Lower leg skin (tissue), 4 donors: ENCODE results near the gene PRPF4. TPM values are rescaled to one million over a fixed set of nuclear protein-coding genes. Genes with fewer than 3 reads are reported as not detected.

Experiments used
- DNase-seq, 2 donors: peaks; one replicate each; pipeline ENCODE4 v3.0.0-alpha.2; 2019; ENCODE audit warnings: low spot score in 2 of 2
- H3K4me3 ChIP-seq: fragments of 200-600 bp; sonication (generic); 2 replicates; pipeline ENCODE4 v1.5.1; 2017; ENCODE audit warnings: mild to moderate bottlenecking, low read depth; ENCODE audit not compliant: poor library complexity, severe bottlenecking
- CTCF ChIP-seq, 3 donors: fragments of 450-650 bp; IDR thresholded peaks; one replicate each; pipeline ENCODE4 v1.5.1; 2016; ENCODE audit warnings: antibody characterized with exemption in 3 of 3, mild to moderate bottlenecking in 3 of 3, moderate library complexity in 2 of 3
- POLR2A ChIP-seq, 2 donors: fragments of 450-650 bp; IDR thresholded peaks; one replicate each; pipeline ENCODE4 v1.6.1; 2016 to 2017; ENCODE audit warnings: antibody characterized with exemption in 2 of 2, mild to moderate bottlenecking in 1 of 2, moderate library complexity in 1 of 2
- WGBS, 2 donors: methylation state at CpG; one replicate each; pipeline ENCODE4 v1.1.5; 2018; 5-methylcytosine and 5-hydroxymethylcytosine counted together
- intact Hi-C: fragments of 100-400 bp; cut with DNase I; formaldehyde crosslinking; loops from one replicate; pipeline ENCODE4 v1.15.0; 2023; ENCODE audit warnings: low total_unique reads
- total RNA-seq, 4 donors: library from RNA; depleted of rRNA; stranded (reverse); fragments of >200 nt; gene quantifications; one replicate each; pipeline ENCODE4 v1.1.0, GENCODE V29; 2016

PRPF4 gene
- total RNA-seq, 4 donors from 2014 or later: 15.6 to 20.2 (median 16.8) TPM

- no peak for TF ChIP-seq POLR2A (IDR thresholded peaks at IDR 0.05)
- TF ChIP-seq CTCF (IDR thresholded peaks at IDR 0.05): no peak
- intact Hi-C loops: no loop called here
- H3K4me3 ChIP-seq: no peak overlapping the region
- WGBS, 2 donors: 91 to 94% methylated on average over 2 of the region's 2 CpGs
- DNase-seq: no peak
Observed at GRCh38 chr9:113269871-113270270, 5.6 kb upstream of the PRPF4 start.

DNA sequence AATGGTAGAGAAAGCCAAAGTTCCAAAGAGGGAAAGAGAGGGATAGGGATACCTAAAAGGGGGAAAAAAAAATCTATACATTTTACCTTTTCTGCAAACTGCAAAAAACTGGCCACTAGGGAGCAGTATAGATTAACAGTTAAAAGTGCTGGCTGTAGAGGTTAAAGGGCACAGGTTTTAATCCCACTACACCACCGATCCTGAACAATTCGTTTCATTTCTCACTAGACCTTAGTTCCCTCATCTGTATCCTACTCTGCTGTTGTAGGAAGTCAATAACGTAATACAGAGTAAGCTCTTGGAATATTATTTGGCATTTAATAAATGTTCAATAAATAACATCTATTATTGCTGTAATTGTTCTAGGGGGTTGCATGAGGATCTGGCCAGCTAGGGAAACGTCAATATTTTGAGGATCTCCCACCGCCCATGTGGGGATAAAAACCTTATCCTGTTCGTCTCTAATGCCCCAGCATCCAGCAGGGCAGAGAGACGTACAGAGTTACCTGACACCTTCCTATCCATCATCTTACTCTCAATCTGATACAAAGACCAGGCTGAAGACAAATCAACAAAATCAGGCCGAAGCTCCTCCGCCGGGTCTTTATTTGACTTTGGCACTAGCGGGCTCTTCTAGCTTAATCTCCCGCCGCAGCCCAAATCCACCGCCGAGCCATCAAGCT is 843 bp upstream of the PRPF4 start:
- no peak for DNase-seq
- 0 to 1% methylated on average over 15 of the region's 15 CpGs for WGBS, 2 donors
- TF ChIP-seq POLR2A (IDR thresholded peaks at IDR 0.05): no peak
- no peak for TF ChIP-seq CTCF (IDR thresholded peaks at IDR 0.05)
- H3K4me3 ChIP-seq: peak overlapping the region; percentile 62
- intact Hi-C loops: no loop called here

GRCh38 chr9:113278840-113279239 is 3.4 kb downstream of the PRPF4 start:
- 78 to 82% methylated on average over 4 of the region's 4 CpGs for WGBS, 2 donors
- intact Hi-C loops: no loop called here
- no peak overlapping the region for H3K4me3 ChIP-seq
- TF ChIP-seq POLR2A (IDR thresholded peaks at IDR 0.05): no peak
- no peak for TF ChIP-seq CTCF (IDR thresholded peaks at IDR 0.05)
- no peak for DNase-seq

DNA sequence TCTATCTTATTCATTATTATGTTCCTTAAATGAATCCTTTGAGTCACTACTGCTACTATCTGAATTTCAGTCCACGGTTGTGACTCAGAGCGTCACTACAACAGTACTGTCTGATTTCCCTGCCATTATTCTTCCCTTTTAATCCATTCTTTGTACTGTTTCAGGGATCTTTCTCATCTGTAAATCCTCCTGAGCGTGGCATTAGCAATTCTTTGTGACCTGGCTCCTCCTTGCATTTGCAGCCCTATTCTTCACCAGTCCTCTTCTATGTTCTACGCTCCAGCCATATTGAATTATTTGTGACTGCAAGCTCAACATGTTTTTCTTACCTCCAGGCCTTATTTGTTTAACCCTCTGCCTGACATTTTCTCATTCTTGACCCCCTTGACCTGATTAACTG is 5.9 kb downstream of the PRPF4 start:
- 94 to 96% methylated on average over 4 of the region's 4 CpGs for WGBS, 2 donors
- no peak for DNase-seq
- TF ChIP-seq POLR2A (IDR thresholded peaks at IDR 0.05): no peak
- no peak for TF ChIP-seq CTCF (IDR thresholded peaks at IDR 0.05)
- H3K4me3 ChIP-seq: no peak overlapping the region
- intact Hi-C loops: no loop called here

- intact Hi-C loops: no loop called here
- WGBS, 2 donors: 100% methylated on average over 2 of the region's 2 CpGs
- no peak for DNase-seq
- H3K4me3 ChIP-seq: no peak overlapping the region
- TF ChIP-seq POLR2A (IDR thresholded peaks at IDR 0.05): no peak
- no peak for TF ChIP-seq CTCF (IDR thresholded peaks at IDR 0.05)
Observed at GRCh38 chr9:113289091-113289490, 13.6 kb downstream of the PRPF4 start.
